Measurements from ENCODE around the gene PLXNB2.

The PLXNB2 gene

GRCh38 chr22:50296658-50297490 lies 10.6 kb downstream of the PLXNB2 start:
- no peak for DNase-seq

- DNase-seq = no peak
Measured at GRCh38 chr22:50294319-50294656, 13.2 kb downstream of the PLXNB2 start.

GRCh38 chr22:50293441-50294318 lies 13.8 kb downstream of the PLXNB2 start:
- no peak for DNase-seq

GRCh38 chr22:50292643-50293440 lies 14.6 kb downstream of the PLXNB2 start:
- DNase-seq = no peak

GRCh38 chr22:50289942-50290630 lies 17.4 kb downstream of the PLXNB2 start:
- no peak for DNase-seq

- no peak for DNase-seq
Measured at GRCh38 chr22:50289151-50289941, 18.1 kb downstream of the PLXNB2 start.

- DNase-seq = no peak
Measured at GRCh38 chr22:50287731-50288130, 19.7 kb downstream of the PLXNB2 start.

- no peak for DNase-seq
Measured at GRCh38 chr22:50286701-50287318, 20.6 kb downstream of the PLXNB2 start.

GRCh38 chr22:50286275-50286674 lies 21.2 kb downstream of the PLXNB2 start:
- no peak for DNase-seq

- DNase-seq = no peak
Measured at GRCh38 chr22:50285568-50286229, 21.7 kb downstream of the PLXNB2 start.

GRCh38 chr22:50284479-50284878 lies 23.0 kb downstream of the PLXNB2 start:
- DNase-seq = no peak

GRCh38 chr22:50283821-50284220 lies 23.6 kb downstream of the PLXNB2 start:
- no peak for DNase-seq

GRCh38 chr22:50282361-50283155 lies 24.9 kb downstream of the PLXNB2 start:
- no peak for DNase-seq

GRCh38 chr22:50281957-50282356 lies 25.5 kb downstream of the PLXNB2 start:
- no peak for DNase-seq

- DNase-seq = no peak
Measured at GRCh38 chr22:50281384-50281760, 26.1 kb downstream of the PLXNB2 start.

- DNase-seq = no peak
Measured at GRCh38 chr22:50280708-50281383, 26.6 kb downstream of the PLXNB2 start.

GRCh38 chr22:50280022-50280707 lies 27.3 kb downstream of the PLXNB2 start:
- no peak for DNase-seq

- no peak for DNase-seq
Measured at GRCh38 chr22:50278956-50279619, 28.4 kb downstream of the PLXNB2 start.
